22Rv1 (cell line): ENCODE results near the gene PIP5KL1.

Experiments used
- ZFX ChIP-seq: fragments of 450-650 bp; IDR thresholded peaks from 2 replicates; pipeline ENCODE4 v1.6.1; 2017; ENCODE audit warnings: antibody characterized with exemption, borderline replicate concordance
- TF ChIP-seq, protein P1 (sequence below): fragments of 450-650 bp; IDR thresholded peaks from 2 replicates; pipeline ENCODE4 v1.5.1; 2017; ENCODE audit warnings: mild to moderate bottlenecking

DNA sequence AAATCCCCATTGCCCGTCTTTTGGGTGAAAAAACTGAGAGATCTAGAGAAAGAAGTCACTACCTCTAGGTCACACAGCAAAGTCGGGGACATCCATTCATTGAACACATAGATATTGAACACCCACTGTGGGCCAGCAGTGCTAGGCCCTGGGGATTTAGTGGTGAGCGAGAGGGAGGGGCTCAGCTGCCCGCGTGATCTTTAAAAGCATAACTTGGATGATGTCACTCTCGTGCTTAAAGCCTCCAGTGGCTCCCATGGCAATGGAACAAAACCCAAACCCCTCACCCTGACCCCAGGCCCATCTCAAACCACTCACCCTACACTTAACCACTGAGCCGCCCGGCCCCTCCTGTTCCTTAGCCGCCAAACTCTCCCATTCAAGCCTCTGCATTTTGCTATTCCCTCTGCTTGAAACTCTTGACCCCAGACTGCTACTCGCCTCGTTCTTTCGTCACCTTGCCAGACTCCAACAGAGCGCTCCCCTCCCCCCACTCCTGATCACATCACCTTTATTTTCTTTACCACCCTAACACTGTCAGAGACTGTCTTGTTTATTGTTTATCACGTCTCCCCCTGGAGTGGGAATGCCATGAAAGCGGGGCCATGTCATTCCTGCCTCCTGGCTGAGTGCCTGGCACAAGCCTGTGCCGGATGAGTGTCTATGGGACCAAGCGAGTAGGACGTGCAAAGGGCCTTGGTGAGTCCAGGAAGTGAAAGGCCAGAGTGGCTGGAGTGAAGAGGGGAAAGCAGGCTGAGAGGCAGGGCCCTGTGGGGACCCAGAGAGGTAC is 710 bp upstream of the PIP5KL1 start:
- TF ChIP-seq, protein P1, sequence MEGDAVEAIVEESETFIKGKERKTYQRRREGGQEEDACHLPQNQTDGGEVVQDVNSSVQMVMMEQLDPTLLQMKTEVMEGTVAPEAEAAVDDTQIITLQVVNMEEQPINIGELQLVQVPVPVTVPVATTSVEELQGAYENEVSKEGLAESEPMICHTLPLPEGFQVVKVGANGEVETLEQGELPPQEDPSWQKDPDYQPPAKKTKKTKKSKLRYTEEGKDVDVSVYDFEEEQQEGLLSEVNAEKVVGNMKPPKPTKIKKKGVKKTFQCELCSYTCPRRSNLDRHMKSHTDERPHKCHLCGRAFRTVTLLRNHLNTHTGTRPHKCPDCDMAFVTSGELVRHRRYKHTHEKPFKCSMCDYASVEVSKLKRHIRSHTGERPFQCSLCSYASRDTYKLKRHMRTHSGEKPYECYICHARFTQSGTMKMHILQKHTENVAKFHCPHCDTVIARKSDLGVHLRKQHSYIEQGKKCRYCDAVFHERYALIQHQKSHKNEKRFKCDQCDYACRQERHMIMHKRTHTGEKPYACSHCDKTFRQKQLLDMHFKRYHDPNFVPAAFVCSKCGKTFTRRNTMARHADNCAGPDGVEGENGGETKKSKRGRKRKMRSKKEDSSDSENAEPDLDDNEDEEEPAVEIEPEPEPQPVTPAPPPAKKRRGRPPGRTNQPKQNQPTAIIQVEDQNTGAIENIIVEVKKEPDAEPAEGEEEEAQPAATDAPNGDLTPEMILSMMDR: no peak
- TF ChIP-seq ZFX: no peak
